Measurements from ENCODE around the gene TRAP1. TPM values are rescaled to one million over a fixed set of nuclear protein-coding genes. Genes with fewer than 3 reads are reported as not detected.

The TRAP1 gene
- total and polyA plus RNA-seq, 2 experiments from 2014 or later = 62.3 to 80.5 TPM

DNA sequence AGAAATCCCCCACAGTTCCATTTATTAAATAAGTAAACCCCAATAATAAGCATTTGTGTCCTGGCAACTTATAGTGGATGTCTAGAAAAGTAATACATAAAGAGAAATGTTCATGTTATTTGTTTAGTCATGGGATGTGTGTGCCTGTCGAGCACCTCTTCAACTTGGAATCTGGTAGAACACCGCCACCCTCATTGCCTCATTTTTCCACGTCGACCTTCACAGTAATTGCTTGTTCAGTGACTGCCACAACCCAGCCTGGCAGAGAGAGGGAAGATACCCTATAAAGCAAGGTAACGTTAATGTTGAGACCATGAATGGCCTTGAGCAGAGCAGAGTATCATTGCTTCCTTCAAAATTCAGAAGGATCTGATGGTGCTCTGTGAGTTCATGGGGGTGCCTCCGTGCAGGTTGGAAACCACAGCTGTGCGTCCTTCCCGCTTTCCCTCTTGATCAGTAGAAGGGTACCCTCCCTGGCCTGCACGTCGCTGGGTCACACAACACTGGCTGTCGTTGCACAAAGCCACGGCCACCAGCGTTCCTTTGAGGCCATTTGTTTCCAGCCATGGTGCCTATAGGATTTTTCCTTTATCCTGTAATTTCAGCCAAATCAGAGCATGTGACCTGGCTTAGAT, 66.6 kb downstream of the TRAP1 start:
- no peak overlapping the region for H2AFZ ChIP-seq

GRCh38 chr16:3646348-3646920, 70.9 kb downstream of the TRAP1 start:
- no peak overlapping the region for H3K4me3 ChIP-seq
- TF ChIP-seq CTCF (IDR thresholded peaks at IDR 0.05; ENCODE audit: poor library complexity) (no peak), EZH2phosphoT487 (IDR thresholded peaks at IDR 0.05; ENCODE audit: low read depth, severe bottlenecking, unreplicated experiment) (no peak)
- no peaks in the 10 kb centered on the region for H3K9me3 ChIP-seq (ENCODE audit: low read depth)
- WGBS (ENCODE audit: low lambda C conversion rate, missing lambda C conversion rate) = 53% methylated on average over 15 of the region's 15 CpGs
- DNase-seq (ENCODE audit: low spot score) = peak; percentile 87
- H3K36me3 ChIP-seq (replicated peaks; ENCODE audit: insufficient read depth, low read depth) = no peaks in the 10 kb centered on the region
- peaks cover 48% of the 10 kb centered on the region for H3K4me1 ChIP-seq (ENCODE audit: insufficient read depth)
- no peaks in the 10 kb centered on the region for H4K20me1 ChIP-seq (ENCODE audit: insufficient read depth, poor library complexity, severe bottlenecking)
- no peaks in the 10 kb centered on the region for H3K9me2 ChIP-seq (replicated peaks; ENCODE audit: insufficient read depth)
- H3K79me2 ChIP-seq = peaks cover 36% of the 10 kb centered on the region
- peak overlapping the region; percentile 94 for H3K27ac ChIP-seq
- no peaks in the 10 kb centered on the region for H3K27me3 ChIP-seq
- no peak overlapping the region for H2AFZ ChIP-seq
- H3K4me2 ChIP-seq = peak overlapping the region; percentile 48

More for the DNA sequence above, 66.6 kb downstream of the TRAP1 start:
- TF ChIP-seq CTCF (IDR thresholded peaks at IDR 0.05; ENCODE audit: poor library complexity) (no peak), EZH2phosphoT487 (IDR thresholded peaks at IDR 0.05; ENCODE audit: low read depth, severe bottlenecking, unreplicated experiment) (no peak), EZH2 (IDR thresholded peaks at IDR 0.05; ENCODE audit: borderline replicate concordance) (no peak)
- Histone ChIP-seq H4K20me1 (ENCODE audit: insufficient read depth, poor library complexity, severe bottlenecking) (no peaks in the 10 kb centered on the region), H3K27ac (no peak overlapping the region), H3K4me3 (no peak overlapping the region), H3K27me3 (no peaks in the 10 kb centered on the region), H3K79me2 (peaks cover 23% of the 10 kb centered on the region), H3K4me1 (ENCODE audit: insufficient read depth) (peaks cover 20% of the 10 kb centered on the region), H3K36me3 (replicated peaks; ENCODE audit: insufficient read depth, low read depth) (no peaks in the 10 kb centered on the region), H3K9me3 (ENCODE audit: low read depth) (no peaks in the 10 kb centered on the region), H3K9me2 (replicated peaks; ENCODE audit: insufficient read depth) (no peaks in the 10 kb centered on the region), H3K4me2 (no peak overlapping the region)
- DNase-seq (ENCODE audit: low spot score) = no peak
- 94% methylated on average over 13 of the region's 13 CpGs for WGBS (ENCODE audit: low lambda C conversion rate, missing lambda C conversion rate)

- Histone ChIP-seq H3K27ac (peak overlapping the region; percentile 94), H3K79me2 (peaks cover 43% of the 10 kb centered on the region), H3K36me3 (replicated peaks; ENCODE audit: insufficient read depth, low read depth) (no peaks in the 10 kb centered on the region), H4K20me1 (ENCODE audit: insufficient read depth, poor library complexity, severe bottlenecking) (no peaks in the 10 kb centered on the region), H3K4me3 (no peak overlapping the region), H3K4me1 (ENCODE audit: insufficient read depth) (peaks cover 51% of the 10 kb centered on the region), H3K4me2 (peak overlapping the region; percentile 55), H2AFZ (no peak overlapping the region), H3K9me3 (ENCODE audit: low read depth) (no peaks in the 10 kb centered on the region), H3K27me3 (no peaks in the 10 kb centered on the region), H3K9me2 (replicated peaks; ENCODE audit: insufficient read depth) (no peaks in the 10 kb centered on the region)
- WGBS (ENCODE audit: low lambda C conversion rate, missing lambda C conversion rate) = 38% methylated on average over 19 of the region's 19 CpGs
- peak; percentile 73 for DNase-seq (ENCODE audit: low spot score)
- TF ChIP-seq EZH2phosphoT487 (IDR thresholded peaks at IDR 0.05; ENCODE audit: low read depth, severe bottlenecking, unreplicated experiment) (no peak), CTCF (IDR thresholded peaks at IDR 0.05; ENCODE audit: poor library complexity) (no peak), EZH2 (IDR thresholded peaks at IDR 0.05; ENCODE audit: borderline replicate concordance) (no peak)
Measured at GRCh38 chr16:3645504-3646347, 71.6 kb downstream of the TRAP1 start.

Data from hepatocyte (in vitro differentiated cells).